ENCODE results near the gene TXNRD3. TPM values are rescaled to one million over a fixed set of nuclear protein-coding genes. Genes with fewer than 3 reads are reported as not detected.
"Not testable (repeated sequence)": the region's sequence is repeated elsewhere in the genome, so short reads cannot be mapped to it uniquely, and the experiment has no call there.

Gene TXNRD3
- total and polyA plus RNA-seq, 2 donors from 2014 or later, result 10.8 to 12.1 TPM

DNA sequence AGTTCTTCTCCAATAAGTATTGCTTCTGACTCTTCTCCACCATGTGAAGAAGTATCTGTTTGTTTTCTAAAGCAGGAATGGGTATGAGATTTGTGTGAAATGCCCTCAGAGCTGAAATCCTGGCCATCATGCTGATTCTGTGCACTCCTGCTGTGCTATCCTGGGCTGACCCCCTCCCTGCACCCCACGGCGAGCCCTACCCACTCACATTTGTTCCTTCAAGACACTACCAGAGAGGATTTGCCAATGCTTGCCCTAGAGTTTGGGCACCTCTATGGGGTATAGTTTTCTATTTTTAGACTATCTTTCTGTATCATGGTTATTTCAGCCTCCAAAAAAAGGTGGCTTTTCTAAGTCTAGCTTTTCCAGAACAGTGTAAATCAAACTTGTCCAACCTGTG is 18.5 kb downstream of the TXNRD3 start:
- TF ChIP-seq, protein P1, sequence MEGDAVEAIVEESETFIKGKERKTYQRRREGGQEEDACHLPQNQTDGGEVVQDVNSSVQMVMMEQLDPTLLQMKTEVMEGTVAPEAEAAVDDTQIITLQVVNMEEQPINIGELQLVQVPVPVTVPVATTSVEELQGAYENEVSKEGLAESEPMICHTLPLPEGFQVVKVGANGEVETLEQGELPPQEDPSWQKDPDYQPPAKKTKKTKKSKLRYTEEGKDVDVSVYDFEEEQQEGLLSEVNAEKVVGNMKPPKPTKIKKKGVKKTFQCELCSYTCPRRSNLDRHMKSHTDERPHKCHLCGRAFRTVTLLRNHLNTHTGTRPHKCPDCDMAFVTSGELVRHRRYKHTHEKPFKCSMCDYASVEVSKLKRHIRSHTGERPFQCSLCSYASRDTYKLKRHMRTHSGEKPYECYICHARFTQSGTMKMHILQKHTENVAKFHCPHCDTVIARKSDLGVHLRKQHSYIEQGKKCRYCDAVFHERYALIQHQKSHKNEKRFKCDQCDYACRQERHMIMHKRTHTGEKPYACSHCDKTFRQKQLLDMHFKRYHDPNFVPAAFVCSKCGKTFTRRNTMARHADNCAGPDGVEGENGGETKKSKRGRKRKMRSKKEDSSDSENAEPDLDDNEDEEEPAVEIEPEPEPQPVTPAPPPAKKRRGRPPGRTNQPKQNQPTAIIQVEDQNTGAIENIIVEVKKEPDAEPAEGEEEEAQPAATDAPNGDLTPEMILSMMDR (IDR thresholded peaks at IDR 0.05; ENCODE audit: borderline replicate concordance, extremely low read depth, insufficient read depth), result no peak
- H3K4me1 ChIP-seq (ENCODE audit: control insufficient read depth in 2 of 3, insufficient read depth in 2 of 3, low read depth in 1 of 3, low read length in 3 of 3), result no peaks in the 10 kb centered on the region
- no peak overlapping the region for H3K4me3 ChIP-seq (ENCODE audit: low read length in 3 of 3)
- no peak overlapping the region for H3K27ac ChIP-seq (ENCODE audit: low read depth in 2 of 2, low read length in 2 of 2)
- no peak overlapping the region for H3K9ac ChIP-seq (ENCODE audit: low read length in 3 of 3)
- intact Hi-C loops (cut with DNase I), result no loop called here
- DNase-seq (no peak), FAIRE-seq (no peak)
- H3K9me3 ChIP-seq (ENCODE audit: control insufficient read depth in 2 of 3, insufficient read depth in 1 of 3, low read length in 3 of 3), result no peaks in the 10 kb centered on the region
- no peaks in the 10 kb centered on the region for H3K27me3 ChIP-seq (ENCODE audit: control insufficient read depth, insufficient read depth, low read length)
- peaks cover 0 to 7% (median 6%) of the 10 kb centered on the region in 3 donors for H3K36me3 ChIP-seq (ENCODE audit: control insufficient read depth in 2 of 3, insufficient read depth in 3 of 3, low read length in 3 of 3)

DNA sequence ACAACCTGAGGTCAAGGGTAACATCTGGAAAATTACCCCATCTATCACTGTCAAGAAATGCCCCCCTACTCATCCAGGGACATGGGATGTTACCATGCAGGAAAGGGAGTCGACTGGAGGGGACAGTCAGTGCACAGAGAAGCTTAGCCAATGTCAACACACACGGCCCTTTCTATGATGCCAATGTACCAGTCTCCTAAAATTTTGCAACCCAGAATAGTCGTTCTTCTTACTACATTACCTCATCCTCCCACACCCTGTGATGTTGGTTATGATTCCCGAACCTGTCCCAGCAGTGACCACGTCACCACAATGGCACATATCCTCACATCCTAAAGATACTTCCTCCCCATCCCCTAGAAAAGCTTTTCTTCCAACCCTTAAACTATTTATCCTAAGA is 20.1 kb downstream of the TXNRD3 start:
- Histone ChIP-seq H3K27me3 (ENCODE audit: control insufficient read depth, insufficient read depth, low read length) (no peaks in the 10 kb centered on the region), H3K4me1 (ENCODE audit: control insufficient read depth in 2 of 3, insufficient read depth in 2 of 3, low read depth in 1 of 3, low read length in 3 of 3) (no peaks in the 10 kb centered on the region), H3K9ac (ENCODE audit: low read length in 3 of 3) (no peak overlapping the region), H3K4me3 (ENCODE audit: low read length in 3 of 3) (no peak overlapping the region), H3K9me3 (ENCODE audit: control insufficient read depth in 2 of 3, insufficient read depth in 1 of 3, low read length in 3 of 3) (no peaks in the 10 kb centered on the region), H3K36me3 (ENCODE audit: control insufficient read depth in 2 of 3, insufficient read depth in 3 of 3, low read length in 3 of 3) (peaks cover 0 to 11% (median 3%) of the 10 kb centered on the region in 3 donors), H3K27ac (ENCODE audit: low read depth in 2 of 2, low read length in 2 of 2) (no peak overlapping the region)
- FAIRE-seq (no peak), DNase-seq (no peak)
- intact Hi-C loops (cut with DNase I), result no loop called here
- TF ChIP-seq, protein P1 (IDR thresholded peaks at IDR 0.05; ENCODE audit: borderline replicate concordance, extremely low read depth, insufficient read depth), result no peak

DNA sequence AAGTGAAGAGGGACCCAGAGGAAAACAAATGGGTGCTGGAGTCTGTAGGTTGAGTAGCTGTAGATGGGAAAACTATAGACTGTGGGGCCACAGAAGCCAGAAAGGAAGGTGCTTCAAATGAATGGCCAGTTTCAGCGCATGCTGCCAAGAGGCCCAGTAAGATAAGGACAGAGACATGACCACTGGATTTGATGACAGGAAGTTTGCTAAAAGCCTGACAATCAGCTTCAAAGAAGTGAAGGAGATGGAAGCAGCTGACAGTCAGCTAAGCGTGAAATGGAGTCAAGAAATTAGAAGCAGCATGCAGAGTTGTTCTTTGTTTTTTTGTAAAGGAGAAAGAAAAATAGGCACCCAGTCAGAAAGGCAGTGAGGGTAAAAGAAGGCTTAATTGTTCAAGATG is 24.9 kb downstream of the TXNRD3 start:
- Histone ChIP-seq H3K9ac (ENCODE audit: low read length in 3 of 3) (no peak overlapping the region), H3K4me3 (ENCODE audit: low read length in 3 of 3) (no peak overlapping the region), H3K4me1 (ENCODE audit: control insufficient read depth in 2 of 3, insufficient read depth in 2 of 3, low read depth in 1 of 3, low read length in 3 of 3) (no peaks in the 10 kb centered on the region), H3K27me3 (ENCODE audit: control insufficient read depth, insufficient read depth, low read length) (no peaks in the 10 kb centered on the region), H3K9me3 (ENCODE audit: control insufficient read depth in 2 of 3, insufficient read depth in 1 of 3, low read length in 3 of 3) (no peaks in the 10 kb centered on the region), H3K36me3 (ENCODE audit: control insufficient read depth in 2 of 3, insufficient read depth in 3 of 3, low read length in 3 of 3) (peaks cover 2 to 9% (median 3%) of the 10 kb centered on the region in 3 donors), H3K27ac (ENCODE audit: low read depth in 2 of 2, low read length in 2 of 2) (no peak overlapping the region)
- FAIRE-seq, result no peak
- TF ChIP-seq, protein P1 (IDR thresholded peaks at IDR 0.05; ENCODE audit: borderline replicate concordance, extremely low read depth, insufficient read depth), result no peak
- DNase-seq, result no peak
- intact Hi-C loops (cut with DNase I), result no loop called here

DNA sequence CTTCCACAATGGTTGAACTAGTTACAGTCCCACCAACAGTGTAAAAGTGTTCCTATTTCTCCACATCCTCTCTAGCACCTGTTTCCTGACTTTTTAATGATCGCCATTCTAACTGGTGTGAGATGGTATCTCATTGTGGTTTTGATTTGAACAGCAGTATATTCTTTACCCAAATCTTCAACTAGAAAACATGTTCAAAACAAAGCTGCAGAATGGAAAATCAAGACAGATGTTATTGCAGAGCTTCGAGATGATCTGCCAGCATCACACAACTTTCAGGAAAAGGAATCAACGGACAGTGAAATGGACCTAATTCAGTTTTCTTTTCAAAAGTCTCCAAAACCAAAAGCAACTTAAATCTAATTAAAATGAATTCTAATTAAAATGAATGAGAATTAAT is 29.2 kb downstream of the TXNRD3 start:
- FAIRE-seq; H3K4me1 ChIP-seq (ENCODE audit: control insufficient read depth in 2 of 3, insufficient read depth in 2 of 3, low read depth in 1 of 3, low read length in 3 of 3); DNase-seq; H3K27me3 ChIP-seq (ENCODE audit: control insufficient read depth, insufficient read depth, low read length); H3K36me3 ChIP-seq (ENCODE audit: control insufficient read depth in 2 of 3, insufficient read depth in 3 of 3, low read length in 3 of 3); H3K9ac ChIP-seq (ENCODE audit: low read length in 3 of 3); intact Hi-C loops (cut with DNase I); H3K4me3 ChIP-seq (ENCODE audit: low read length in 3 of 3); H3K27ac ChIP-seq (ENCODE audit: low read depth in 2 of 2, low read length in 2 of 2); H3K9me3 ChIP-seq (ENCODE audit: control insufficient read depth in 2 of 3, insufficient read depth in 1 of 3, low read length in 3 of 3): not testable (repeated sequence)
